Measurements from ENCODE around the gene NSFL1C. TPM values are rescaled to one million over a fixed set of nuclear protein-coding genes. Genes with fewer than 3 reads are reported as not detected.
"Not testable (repeated sequence)": the region's sequence is repeated elsewhere in the genome, so short reads cannot be mapped to it uniquely, and the experiment has no call there.

NSFL1C gene
- polyA plus RNA-seq, 1 of the 3 experiments (the other 2 are of a cell fraction), result 45.9 TPM

DNA sequence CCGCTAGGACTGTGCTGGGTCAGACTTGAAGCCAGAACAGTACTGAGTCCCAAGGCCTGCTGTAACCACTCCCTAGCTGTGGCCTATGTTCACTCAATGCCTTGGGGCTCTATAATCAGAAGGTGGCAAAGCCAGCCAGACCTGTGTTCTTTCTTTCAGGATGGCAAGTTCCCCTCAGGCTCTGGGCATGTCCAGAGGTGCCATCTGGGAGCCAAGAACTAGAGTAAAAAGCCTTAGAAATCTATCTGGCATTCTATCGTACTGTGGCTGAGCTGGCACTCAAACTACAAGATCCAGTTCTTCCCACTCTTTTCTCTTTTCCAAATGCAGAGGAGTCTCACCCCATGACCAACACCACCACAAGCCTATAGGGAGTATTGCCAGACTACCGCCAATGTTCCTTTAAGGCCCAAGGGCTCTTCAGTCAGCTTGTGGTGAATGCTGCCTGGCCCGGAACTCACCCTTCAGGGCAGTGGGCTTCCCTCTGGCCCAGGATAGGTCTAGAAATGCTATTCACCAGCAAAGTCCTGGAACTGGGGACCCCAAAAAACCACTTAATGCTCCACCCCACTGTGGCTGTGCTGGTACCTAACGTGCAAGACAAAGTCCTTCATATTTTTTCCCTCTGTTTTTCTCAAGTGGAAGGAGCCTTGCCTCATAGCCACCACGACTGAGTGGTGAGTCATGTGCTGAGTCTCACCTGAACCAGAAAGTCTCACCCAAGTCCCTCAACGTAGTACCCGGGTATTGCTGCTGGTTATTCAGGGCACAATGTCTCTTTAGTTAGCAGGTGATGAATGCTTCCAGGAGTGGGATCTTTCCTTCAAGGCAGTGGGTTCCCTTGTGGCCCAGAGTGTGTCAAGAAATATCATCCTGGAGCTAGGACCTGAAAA lies 33.1 kb upstream of the NSFL1C start:
- no peak overlapping the region for H2AFZ ChIP-seq (ENCODE audit: low read depth)
- CTCF ChIA-PET, result interaction anchor here (1.4 to 3.0 kb wide), 2 partner anchors 9 to 33 kb away, joined by 7 to 15 read pairs; partner anchors contain the start of gene NSFL1C
- no peak overlapping the region for H3K4me2 ChIP-seq
- 34% methylated on average over 8 of the region's 8 CpGs for WGBS (ENCODE audit: low lambda C conversion rate)
- no peak overlapping the region for H3K27ac ChIP-seq (ENCODE audit: low read depth in 2 of 2, low read length in 1 of 2)
- H3K9me3 ChIP-seq, result no peaks in the 10 kb centered on the region
- TF ChIP-seq MXI1 (IDR thresholded peaks at IDR 0.05; ENCODE audit: low read depth, low read length) (no peak), RFX5 (IDR thresholded peaks at IDR 0.05; ENCODE audit: low read length) (no peak), FOXM1 (IDR thresholded peaks at IDR 0.05; ENCODE audit: low read depth) (no peak), SMC3 (IDR thresholded peaks at IDR 0.05; ENCODE audit: low read depth, low read length) (no peak), RCOR1 (IDR thresholded peaks at IDR 0.05; ENCODE audit: low read length) (no peak), MEF2A (IDR thresholded peaks at IDR 0.05; ENCODE audit: borderline replicate concordance, low read depth) (no peak), ELF1 (IDR thresholded peaks at IDR 0.05) (no peak), EZH2phosphoT487 (IDR thresholded peaks at IDR 0.05; ENCODE audit: borderline replicate concordance, low read depth) (no peak), JUND (IDR thresholded peaks at IDR 0.05) (no peak), NRF1 (IDR thresholded peaks at IDR 0.05; ENCODE audit: low read depth, low read length) (no peak), NFIC (IDR thresholded peaks at IDR 0.05; ENCODE audit: borderline replicate concordance) (no peak), TCF12 (IDR thresholded peaks at IDR 0.05) (no peak), FOXJ3 (CRISPR knock-in tag; IDR thresholded peaks at IDR 0.05) (no peak), YY1 (IDR thresholded peaks at IDR 0.05; ENCODE audit: low read depth) (no peak), RAD21 (IDR thresholded peaks at IDR 0.05; ENCODE audit: low read length) (no peak)
- TF ChIP-seq, protein P1, sequence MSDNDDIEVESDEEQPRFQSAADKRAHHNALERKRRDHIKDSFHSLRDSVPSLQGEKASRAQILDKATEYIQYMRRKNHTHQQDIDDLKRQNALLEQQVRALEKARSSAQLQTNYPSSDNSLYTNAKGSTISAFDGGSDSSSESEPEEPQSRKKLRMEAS (IDR thresholded peaks at IDR 0.05; ENCODE audit: low read depth), result no peak
- TF ChIP-seq, protein P2, sequence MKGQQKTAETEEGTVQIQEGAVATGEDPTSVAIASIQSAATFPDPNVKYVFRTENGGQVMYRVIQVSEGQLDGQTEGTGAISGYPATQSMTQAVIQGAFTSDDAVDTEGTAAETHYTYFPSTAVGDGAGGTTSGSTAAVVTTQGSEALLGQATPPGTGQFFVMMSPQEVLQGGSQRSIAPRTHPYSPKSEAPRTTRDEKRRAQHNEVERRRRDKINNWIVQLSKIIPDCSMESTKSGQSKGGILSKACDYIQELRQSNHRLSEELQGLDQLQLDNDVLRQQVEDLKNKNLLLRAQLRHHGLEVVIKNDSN (IDR thresholded peaks at IDR 0.05; ENCODE audit: borderline replicate concordance, low read depth), result no peak
- TF ChIP-seq, protein P3, sequence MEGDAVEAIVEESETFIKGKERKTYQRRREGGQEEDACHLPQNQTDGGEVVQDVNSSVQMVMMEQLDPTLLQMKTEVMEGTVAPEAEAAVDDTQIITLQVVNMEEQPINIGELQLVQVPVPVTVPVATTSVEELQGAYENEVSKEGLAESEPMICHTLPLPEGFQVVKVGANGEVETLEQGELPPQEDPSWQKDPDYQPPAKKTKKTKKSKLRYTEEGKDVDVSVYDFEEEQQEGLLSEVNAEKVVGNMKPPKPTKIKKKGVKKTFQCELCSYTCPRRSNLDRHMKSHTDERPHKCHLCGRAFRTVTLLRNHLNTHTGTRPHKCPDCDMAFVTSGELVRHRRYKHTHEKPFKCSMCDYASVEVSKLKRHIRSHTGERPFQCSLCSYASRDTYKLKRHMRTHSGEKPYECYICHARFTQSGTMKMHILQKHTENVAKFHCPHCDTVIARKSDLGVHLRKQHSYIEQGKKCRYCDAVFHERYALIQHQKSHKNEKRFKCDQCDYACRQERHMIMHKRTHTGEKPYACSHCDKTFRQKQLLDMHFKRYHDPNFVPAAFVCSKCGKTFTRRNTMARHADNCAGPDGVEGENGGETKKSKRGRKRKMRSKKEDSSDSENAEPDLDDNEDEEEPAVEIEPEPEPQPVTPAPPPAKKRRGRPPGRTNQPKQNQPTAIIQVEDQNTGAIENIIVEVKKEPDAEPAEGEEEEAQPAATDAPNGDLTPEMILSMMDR (IDR thresholded peaks at IDR 0.05), result no peak
- TF ChIP-seq, protein P4, sequence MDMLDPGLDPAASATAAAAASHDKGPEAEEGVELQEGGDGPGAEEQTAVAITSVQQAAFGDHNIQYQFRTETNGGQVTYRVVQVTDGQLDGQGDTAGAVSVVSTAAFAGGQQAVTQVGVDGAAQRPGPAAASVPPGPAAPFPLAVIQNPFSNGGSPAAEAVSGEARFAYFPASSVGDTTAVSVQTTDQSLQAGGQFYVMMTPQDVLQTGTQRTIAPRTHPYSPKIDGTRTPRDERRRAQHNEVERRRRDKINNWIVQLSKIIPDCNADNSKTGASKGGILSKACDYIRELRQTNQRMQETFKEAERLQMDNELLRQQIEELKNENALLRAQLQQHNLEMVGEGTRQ (IDR thresholded peaks at IDR 0.05; ENCODE audit: borderline replicate concordance, low read depth, low read length), result no peak
- TF ChIP-seq, protein P5, sequence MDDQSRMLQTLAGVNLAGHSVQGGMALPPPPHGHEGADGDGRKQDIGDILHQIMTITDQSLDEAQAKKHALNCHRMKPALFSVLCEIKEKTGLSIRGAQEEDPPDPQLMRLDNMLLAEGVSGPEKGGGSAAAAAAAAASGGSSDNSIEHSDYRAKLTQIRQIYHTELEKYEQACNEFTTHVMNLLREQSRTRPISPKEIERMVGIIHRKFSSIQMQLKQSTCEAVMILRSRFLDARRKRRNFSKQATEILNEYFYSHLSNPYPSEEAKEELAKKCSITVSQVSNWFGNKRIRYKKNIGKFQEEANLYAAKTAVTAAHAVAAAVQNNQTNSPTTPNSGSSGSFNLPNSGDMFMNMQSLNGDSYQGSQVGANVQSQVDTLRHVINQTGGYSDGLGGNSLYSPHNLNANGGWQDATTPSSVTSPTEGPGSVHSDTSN (IDR thresholded peaks at IDR 0.05), result no peak
- H4K20me1 ChIP-seq (ENCODE audit: insufficient read depth), result no peaks in the 10 kb centered on the region
- DNase-seq, result no peak
- no peaks in the 10 kb centered on the region for H3K9me2 ChIP-seq
- no peaks in the 10 kb centered on the region for H3F3A ChIP-seq (replicated peaks; ENCODE audit: insufficient read depth)
- no peaks in the 10 kb centered on the region; a peak in 1 of 4 replicates for H3K4me1 ChIP-seq (ENCODE audit: control insufficient read depth in 1 of 2, insufficient read depth in 2 of 2, low read depth in 1 of 2, low read length in 1 of 2)
- H3K79me2 ChIP-seq (ENCODE audit: insufficient read depth), result no peaks in the 10 kb centered on the region
- POLR2A ChIA-PET, result no interaction called here
- H3K27me3 ChIP-seq (ENCODE audit: insufficient read depth), result peaks cover 13% of the 10 kb centered on the region; the same call in 1 of the 2 replicates
- no peaks in the 10 kb centered on the region for H3K36me3 ChIP-seq (replicated peaks in 1 of 2; ENCODE audit: control insufficient read depth in 1 of 2, insufficient read depth in 2 of 2, low read length in 1 of 2)
- H3K9ac ChIP-seq, result no peak overlapping the region
- H3K4me3 ChIP-seq (ENCODE audit: low read depth in 2 of 2, low read length in 1 of 2), result no peak overlapping the region

DNA sequence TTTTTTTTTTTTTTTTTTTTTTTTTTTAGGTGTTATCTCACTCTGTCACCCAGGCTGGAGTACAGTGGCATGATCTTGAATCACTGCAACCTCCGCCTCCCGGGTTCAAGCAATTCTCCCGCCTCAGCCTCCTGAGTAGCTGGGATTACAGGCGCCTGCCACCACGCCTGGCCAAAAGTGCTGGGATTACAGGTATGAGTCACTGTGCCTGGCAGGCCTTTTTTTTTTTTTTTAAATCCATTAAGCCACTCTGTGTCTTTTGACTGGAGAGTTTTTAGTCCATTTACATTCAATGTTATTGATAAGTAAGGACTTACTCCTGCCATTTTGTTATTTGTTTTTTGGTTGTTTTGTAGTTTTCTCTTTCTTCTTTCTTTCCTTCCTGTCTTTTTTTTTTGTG lies 30.7 kb upstream of the NSFL1C start:
- H3K9ac ChIP-seq; H3K4me2 ChIP-seq; H3F3A ChIP-seq (replicated peaks; ENCODE audit: insufficient read depth); H3K9me3 ChIP-seq; DNase-seq; POLR2A ChIA-PET; H3K27ac ChIP-seq (ENCODE audit: low read depth in 2 of 2, low read length in 1 of 2); H2AFZ ChIP-seq (ENCODE audit: low read depth); H3K36me3 ChIP-seq (replicated peaks in 1 of 2; ENCODE audit: control insufficient read depth in 1 of 2, insufficient read depth in 2 of 2, low read length in 1 of 2); H3K4me3 ChIP-seq (ENCODE audit: low read depth in 2 of 2, low read length in 1 of 2); H3K9me2 ChIP-seq; H3K79me2 ChIP-seq (ENCODE audit: insufficient read depth); H4K20me1 ChIP-seq (ENCODE audit: insufficient read depth); H3K4me1 ChIP-seq (ENCODE audit: control insufficient read depth in 1 of 2, insufficient read depth in 2 of 2, low read depth in 1 of 2, low read length in 1 of 2): not testable (repeated sequence)
- 55% methylated on average over 5 of the region's 5 CpGs for WGBS (ENCODE audit: low lambda C conversion rate)
- H3K27me3 ChIP-seq (ENCODE audit: insufficient read depth), result peaks cover 19% of the 10 kb centered on the region; the same call in 1 of the 2 replicates
- CTCF ChIA-PET, result interaction anchor here (0.6 kb wide), 2 partner anchors 53 to 182 kb away, joined by 3 read pairs; no protein-coding TSS in a partner anchor
